DOHH2 (cell line): ENCODE results near the gene FETUB.
"Not testable (repeated sequence)": the region's sequence is repeated elsewhere in the genome, so short reads cannot be mapped to it uniquely, and the experiment has no call there.

Experiments
- H3F3A ChIP-seq: fragments of 200-600 bp; sonication (generic), shearing (Covaris generic); 2 replicates; pipeline ENCODE4 v1.6.0; 2016; ENCODE audit warnings: antibody characterized with exemption, mild to moderate bottlenecking; ENCODE audit not compliant: control insufficient read depth, insufficient read depth
- H3K27ac ChIP-seq: fragments of 200-600 bp; sonication (generic); 2 replicates; pipeline ENCODE4 v1.5.1; 2014; ENCODE audit warnings: low read depth, mild to moderate bottlenecking, low read length, moderate library complexity
- H3K27me3 ChIP-seq: fragments of 200-600 bp; sonication (generic); 2 replicates; pipeline ENCODE4 v1.6.1; 2014; ENCODE audit warnings: mild to moderate bottlenecking, low read length, mixed read lengths; ENCODE audit not compliant: control insufficient read depth
- H3K36me3 ChIP-seq: fragments of 200-600 bp; sonication (generic); 2 replicates; pipeline ENCODE4 v1.6.1; 2014; ENCODE audit warnings: mild to moderate bottlenecking, low read length, moderate library complexity, mixed read lengths; ENCODE audit not compliant: control insufficient read depth
- H3K4me1 ChIP-seq: fragments of 200-600 bp; sonication (generic); 2 replicates; pipeline ENCODE4 v1.6.1; 2014; ENCODE audit warnings: mild to moderate bottlenecking, low read length, mixed read lengths; ENCODE audit not compliant: control insufficient read depth
- H3K4me2 ChIP-seq: fragments of 200-600 bp; sonication (generic); 2 replicates; pipeline ENCODE4 v1.6.0; 2014; ENCODE audit warnings: mild to moderate bottlenecking, low read length, moderate library complexity
- H3K4me3 ChIP-seq: fragments of 200-600 bp; sonication (generic); 2 replicates; pipeline ENCODE4 v1.5.1; 2014; ENCODE audit warnings: mild to moderate bottlenecking, low read length, mixed read lengths
- H3K79me2 ChIP-seq: fragments of 200-600 bp; sonication (generic); 2 replicates; pipeline ENCODE4 v1.6.1; 2014; ENCODE audit warnings: mild to moderate bottlenecking, low read length, mixed read lengths; ENCODE audit not compliant: control insufficient read depth
- H3K9me2 ChIP-seq: fragments of 200-600 bp; sonication (generic); replicated peaks from 2 replicates; pipeline ENCODE4 v1.6.1; 2014; ENCODE audit warnings: mild to moderate bottlenecking, low read length, mixed read lengths; ENCODE audit not compliant: control insufficient read depth
- H3K9me3 ChIP-seq: fragments of 200-600 bp; sonication (generic); 2 replicates; pipeline ENCODE4 v1.6.1; 2014; ENCODE audit warnings: antibody characterized with exemption, low read length, mixed read lengths; ENCODE audit not compliant: control insufficient read depth, insufficient read depth
- H4K20me1 ChIP-seq: fragments of 200-600 bp; sonication (generic); 2 replicates; pipeline ENCODE4 v1.6.0; 2014; ENCODE audit warnings: low read depth, mild to moderate bottlenecking, antibody characterized with exemption, low read length, moderate library complexity; ENCODE audit not compliant: control insufficient read depth, insufficient read depth
- EZH2phosphoT487 ChIP-seq: fragments of 200-600 bp; sonication (generic); IDR thresholded peaks from 2 replicates; pipeline ENCODE4 v1.6.1; 2017; ENCODE audit warnings: borderline replicate concordance, mild to moderate bottlenecking, antibody characterized with exemption, low read length, moderate library complexity, mixed read lengths
- TF ChIP-seq, protein P1 (sequence below): fragments of 200-600 bp; sonication (generic); IDR thresholded peaks from one replicate; pipeline ENCODE4 v1.5.1; 2014; ENCODE audit warnings: antibody characterized with exemption, mild to moderate bottlenecking, low read depth, low read length; ENCODE audit not compliant: poor library complexity, severe bottlenecking

The FETUB gene

DNA sequence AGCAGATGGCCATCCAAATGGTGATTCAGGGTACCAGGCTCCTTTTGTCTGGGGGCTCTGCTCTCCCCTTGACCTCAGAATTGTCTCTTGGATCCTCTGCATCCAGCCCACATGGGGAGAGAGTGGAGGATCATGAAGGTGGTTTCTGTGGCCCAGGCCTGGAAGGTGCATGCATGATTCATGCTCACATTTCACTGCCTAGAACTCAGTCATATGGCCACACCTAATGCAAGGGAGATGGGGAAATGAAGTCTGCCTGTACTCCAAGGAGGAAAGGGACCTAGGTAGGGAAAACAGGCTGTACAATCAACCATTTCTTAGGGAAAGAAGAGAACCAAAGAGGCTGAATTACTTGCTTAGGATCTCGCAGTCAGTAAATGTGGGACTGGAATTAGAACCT, 40.7 kb downstream of the FETUB start:
- no peaks in the 10 kb centered on the region for H3K4me1 ChIP-seq

GRCh38 chr3:186682812-186683211, 42.6 kb downstream of the FETUB start:
- no peaks in the 10 kb centered on the region for H3K79me2 ChIP-seq
- no peaks in the 10 kb centered on the region for H3K36me3 ChIP-seq
- no peaks in the 10 kb centered on the region for H4K20me1 ChIP-seq
- TF ChIP-seq, protein P1, sequence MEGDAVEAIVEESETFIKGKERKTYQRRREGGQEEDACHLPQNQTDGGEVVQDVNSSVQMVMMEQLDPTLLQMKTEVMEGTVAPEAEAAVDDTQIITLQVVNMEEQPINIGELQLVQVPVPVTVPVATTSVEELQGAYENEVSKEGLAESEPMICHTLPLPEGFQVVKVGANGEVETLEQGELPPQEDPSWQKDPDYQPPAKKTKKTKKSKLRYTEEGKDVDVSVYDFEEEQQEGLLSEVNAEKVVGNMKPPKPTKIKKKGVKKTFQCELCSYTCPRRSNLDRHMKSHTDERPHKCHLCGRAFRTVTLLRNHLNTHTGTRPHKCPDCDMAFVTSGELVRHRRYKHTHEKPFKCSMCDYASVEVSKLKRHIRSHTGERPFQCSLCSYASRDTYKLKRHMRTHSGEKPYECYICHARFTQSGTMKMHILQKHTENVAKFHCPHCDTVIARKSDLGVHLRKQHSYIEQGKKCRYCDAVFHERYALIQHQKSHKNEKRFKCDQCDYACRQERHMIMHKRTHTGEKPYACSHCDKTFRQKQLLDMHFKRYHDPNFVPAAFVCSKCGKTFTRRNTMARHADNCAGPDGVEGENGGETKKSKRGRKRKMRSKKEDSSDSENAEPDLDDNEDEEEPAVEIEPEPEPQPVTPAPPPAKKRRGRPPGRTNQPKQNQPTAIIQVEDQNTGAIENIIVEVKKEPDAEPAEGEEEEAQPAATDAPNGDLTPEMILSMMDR: no peak
- no peak for TF ChIP-seq EZH2phosphoT487
- H3K27me3 ChIP-seq: peaks cover 8% of the 10 kb centered on the region
- H3K27ac ChIP-seq: no peak overlapping the region
- no peaks in the 10 kb centered on the region for H3K4me1 ChIP-seq
- H3K4me2 ChIP-seq: no peak overlapping the region
- peaks cover 8% of the 10 kb centered on the region for H3K9me3 ChIP-seq
- no peak overlapping the region for H3K4me3 ChIP-seq
- no peaks in the 10 kb centered on the region for H3K9me2 ChIP-seq
- H3F3A ChIP-seq: no peaks in the 10 kb centered on the region

More for the DNA sequence above, 40.7 kb downstream of the FETUB start:
- H4K20me1 ChIP-seq: no peaks in the 10 kb centered on the region
- TF ChIP-seq, protein P1: no peak
- TF ChIP-seq EZH2phosphoT487: no peak
- H3K36me3 ChIP-seq: no peaks in the 10 kb centered on the region
- H3F3A ChIP-seq: no peaks in the 10 kb centered on the region
- H3K4me2 ChIP-seq: no peak overlapping the region
- H3K27me3 ChIP-seq: peaks cover 11% of the 10 kb centered on the region
- no peak overlapping the region for H3K27ac ChIP-seq
- peaks cover 4% of the 10 kb centered on the region; the same call in 1 of the 2 replicates for H3K9me3 ChIP-seq
- no peaks in the 10 kb centered on the region for H3K9me2 ChIP-seq
- no peaks in the 10 kb centered on the region for H3K79me2 ChIP-seq
- no peak overlapping the region for H3K4me3 ChIP-seq

GRCh38 chr3:186683979-186684378, 43.8 kb downstream of the FETUB start:
- Histone ChIP-seq H3K36me3 (no peaks in the 10 kb centered on the region), H3K4me2 (no peak overlapping the region), H3K9me2 (no peaks in the 10 kb centered on the region), H3K4me3 (no peak overlapping the region), H3F3A (no peaks in the 10 kb centered on the region), H3K27ac (no peak overlapping the region), H3K79me2 (no peaks in the 10 kb centered on the region), H3K4me1 (no peaks in the 10 kb centered on the region), H3K9me3 (peaks cover 8% of the 10 kb centered on the region), H4K20me1 (no peaks in the 10 kb centered on the region), H3K27me3 (peaks cover 4% of the 10 kb centered on the region; the same call in 1 of the 2 replicates)
- TF ChIP-seq EZH2phosphoT487: no peak
- TF ChIP-seq, protein P1: no peak

DNA sequence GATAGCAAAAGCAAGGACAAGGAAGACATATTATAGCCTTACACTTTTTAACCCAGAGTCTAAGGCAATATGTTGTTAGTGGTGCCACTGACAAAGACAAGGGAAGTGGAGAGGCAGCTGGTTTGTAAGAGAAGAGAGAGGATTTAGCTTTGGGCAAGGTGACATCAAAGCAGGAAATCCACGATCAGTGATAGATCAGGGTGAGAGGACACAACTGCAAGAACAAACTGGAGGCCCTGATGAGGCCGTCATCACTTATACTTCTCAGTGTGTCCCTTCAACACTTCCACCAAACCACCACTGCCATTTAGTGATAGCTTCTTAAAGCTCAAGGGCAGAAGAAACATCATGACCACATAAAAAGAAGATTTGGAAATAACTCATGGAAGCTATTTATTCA, 46.3 kb downstream of the FETUB start:
- H3K9me2 ChIP-seq, H3K4me3 ChIP-seq, H3K27ac ChIP-seq, H3F3A ChIP-seq, H3K9me3 ChIP-seq, H3K4me1 ChIP-seq, H3K36me3 ChIP-seq, H3K4me2 ChIP-seq, H4K20me1 ChIP-seq, H3K79me2 ChIP-seq, H3K27me3 ChIP-seq: not testable (repeated sequence)
